ENCODE results near the gene DCC.

Gene DCC

GRCh38 chr18:52340406-52341102, 557 bp downstream of the DCC start:
- TF ChIP-seq, protein P1, sequence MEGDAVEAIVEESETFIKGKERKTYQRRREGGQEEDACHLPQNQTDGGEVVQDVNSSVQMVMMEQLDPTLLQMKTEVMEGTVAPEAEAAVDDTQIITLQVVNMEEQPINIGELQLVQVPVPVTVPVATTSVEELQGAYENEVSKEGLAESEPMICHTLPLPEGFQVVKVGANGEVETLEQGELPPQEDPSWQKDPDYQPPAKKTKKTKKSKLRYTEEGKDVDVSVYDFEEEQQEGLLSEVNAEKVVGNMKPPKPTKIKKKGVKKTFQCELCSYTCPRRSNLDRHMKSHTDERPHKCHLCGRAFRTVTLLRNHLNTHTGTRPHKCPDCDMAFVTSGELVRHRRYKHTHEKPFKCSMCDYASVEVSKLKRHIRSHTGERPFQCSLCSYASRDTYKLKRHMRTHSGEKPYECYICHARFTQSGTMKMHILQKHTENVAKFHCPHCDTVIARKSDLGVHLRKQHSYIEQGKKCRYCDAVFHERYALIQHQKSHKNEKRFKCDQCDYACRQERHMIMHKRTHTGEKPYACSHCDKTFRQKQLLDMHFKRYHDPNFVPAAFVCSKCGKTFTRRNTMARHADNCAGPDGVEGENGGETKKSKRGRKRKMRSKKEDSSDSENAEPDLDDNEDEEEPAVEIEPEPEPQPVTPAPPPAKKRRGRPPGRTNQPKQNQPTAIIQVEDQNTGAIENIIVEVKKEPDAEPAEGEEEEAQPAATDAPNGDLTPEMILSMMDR (IDR thresholded peaks at IDR 0.05; ENCODE audit: control insufficient read depth, insufficient read depth, low read depth, low read length, missing control alignments), result no peak
- no peak overlapping the region for H3K4me3 ChIP-seq (ENCODE audit: control insufficient read depth, low read depth, low read length)

DNA sequence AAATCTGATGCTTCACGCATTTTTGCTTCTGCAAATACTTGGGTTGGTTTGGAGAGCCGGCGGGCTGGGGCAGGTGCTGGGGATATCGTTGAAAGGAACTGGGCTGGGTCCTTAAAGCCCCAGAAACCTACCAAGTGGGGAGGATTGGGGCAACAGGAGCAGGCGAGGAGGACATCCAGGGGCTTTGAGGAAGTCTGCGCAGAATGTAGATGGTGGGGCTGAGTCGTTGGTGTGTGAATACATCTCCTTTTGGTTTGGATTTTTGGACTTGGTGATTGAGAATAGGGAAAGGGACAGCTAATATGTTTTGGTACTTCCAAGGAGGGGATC, 1.1 kb downstream of the DCC start:
- TF ChIP-seq, protein P1 (IDR thresholded peaks at IDR 0.05; ENCODE audit: control insufficient read depth, insufficient read depth, low read depth, low read length, missing control alignments), result no peak
- no peak for DNase-seq (ENCODE audit: low read depth)
- H3K4me3 ChIP-seq (ENCODE audit: control insufficient read depth, low read depth, low read length), result no peak overlapping the region

More at GRCh38 chr18:52340406-52341102, 557 bp downstream of the DCC start:
- DNase-seq (ENCODE audit: low read depth), result no peak

DNA sequence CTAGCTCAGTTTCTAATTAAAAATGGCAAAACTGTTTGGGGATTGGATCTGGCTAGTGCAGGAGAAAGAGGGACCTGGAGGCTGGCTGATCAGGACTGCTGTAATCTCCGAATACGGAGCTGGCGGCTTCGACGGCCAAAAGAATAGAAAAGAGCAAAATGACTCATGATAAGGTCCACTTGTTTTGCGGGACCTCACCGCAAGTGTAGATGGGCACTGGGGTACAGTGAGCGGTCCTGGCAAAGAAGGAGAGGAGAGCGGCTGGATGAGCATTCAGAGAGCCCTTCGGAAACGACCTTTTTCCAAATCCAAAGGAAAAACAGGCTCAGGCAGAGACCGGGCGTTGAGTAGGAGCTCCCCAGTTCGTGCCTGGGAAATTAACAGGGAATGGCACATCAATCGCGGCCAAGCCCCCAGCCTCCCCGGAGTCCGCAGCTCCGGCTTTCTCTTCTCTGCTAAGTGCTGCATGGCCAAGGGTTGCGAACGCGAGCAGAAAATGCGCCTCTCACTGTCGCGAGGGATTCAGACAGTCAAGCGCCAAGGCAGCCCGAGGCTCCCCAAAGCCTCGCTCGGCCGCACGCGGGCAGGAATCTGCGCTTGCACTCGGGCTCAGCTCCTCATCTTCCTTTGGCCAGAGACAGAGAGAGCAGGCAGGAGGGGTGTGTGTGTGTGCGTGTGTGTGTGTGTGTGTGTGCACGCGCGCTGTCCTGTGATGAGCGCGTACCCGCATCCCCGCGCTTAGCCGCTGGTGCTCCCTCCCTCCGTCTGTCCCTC, 1.8 kb downstream of the DCC start:
- DNase-seq (ENCODE audit: low read depth), result no peak
- TF ChIP-seq, protein P1 (IDR thresholded peaks at IDR 0.05; ENCODE audit: control insufficient read depth, insufficient read depth, low read depth, low read length, missing control alignments), result no peak
- no peak overlapping the region for H3K4me3 ChIP-seq (ENCODE audit: control insufficient read depth, low read depth, low read length)

- DNase-seq (ENCODE audit: low read depth), result no peak
- TF ChIP-seq, protein P1 (IDR thresholded peaks at IDR 0.05; ENCODE audit: control insufficient read depth, insufficient read depth, low read depth, low read length, missing control alignments), result no peak
- H3K4me3 ChIP-seq (ENCODE audit: control insufficient read depth, low read depth, low read length), result no peak overlapping the region
Observed at GRCh38 chr18:52342456-52342855, 2.5 kb downstream of the DCC start.

DNA sequence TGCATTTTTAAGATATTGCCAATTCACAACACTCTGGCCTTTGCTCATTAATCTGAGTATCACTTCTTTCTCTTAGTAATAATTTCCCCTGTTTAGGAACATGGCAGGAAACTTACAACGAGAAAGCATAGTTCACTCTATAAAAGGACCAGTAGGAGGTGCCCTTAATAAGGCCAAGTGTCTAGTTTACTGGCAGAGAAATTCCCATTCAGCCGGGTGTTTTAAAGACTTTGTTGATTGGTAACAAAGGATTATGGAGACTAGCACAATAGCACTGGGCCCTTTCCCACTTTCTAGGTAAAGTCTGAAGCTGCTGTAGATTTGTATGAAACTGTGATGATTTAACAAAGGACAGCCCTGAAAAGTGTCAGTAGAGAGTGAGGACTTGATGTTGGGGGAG, 3.1 kb downstream of the DCC start:
- no peak for DNase-seq (ENCODE audit: low read depth)
- TF ChIP-seq, protein P1 (IDR thresholded peaks at IDR 0.05; ENCODE audit: control insufficient read depth, insufficient read depth, low read depth, low read length, missing control alignments), result no peak
- H3K4me3 ChIP-seq (ENCODE audit: control insufficient read depth, low read depth, low read length), result no peak overlapping the region

DNA sequence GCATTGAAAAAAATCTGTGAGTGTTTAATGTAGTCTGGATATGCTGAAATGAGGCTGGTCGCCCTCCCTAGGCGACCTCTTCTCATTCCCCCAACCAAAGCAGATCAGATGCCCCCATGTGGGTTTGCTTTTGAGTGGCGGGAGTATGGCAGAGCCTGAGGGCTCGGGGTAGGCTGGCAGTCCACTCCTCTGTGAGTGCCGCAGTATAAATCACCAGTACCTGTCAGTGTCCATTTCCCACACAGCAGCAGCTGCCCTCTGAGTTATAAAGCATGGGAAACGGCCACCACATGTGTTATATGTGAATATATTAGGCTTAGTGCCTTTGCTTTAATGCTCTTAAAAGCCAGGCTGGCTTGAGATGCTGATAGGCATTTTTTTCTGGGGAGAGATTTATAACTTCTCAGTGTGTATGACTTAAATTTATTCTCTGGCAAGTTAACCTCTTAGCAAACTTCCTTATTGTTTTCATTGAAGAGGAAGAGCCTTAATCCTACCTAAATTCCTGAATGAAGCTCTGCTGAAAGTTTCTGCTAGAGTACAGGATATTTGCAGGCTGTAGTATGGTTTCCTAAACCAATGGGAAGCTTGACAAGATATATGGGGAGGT, 3.8 kb downstream of the DCC start:
- no peak for DNase-seq (ENCODE audit: low read depth)
- TF ChIP-seq, protein P1 (IDR thresholded peaks at IDR 0.05; ENCODE audit: control insufficient read depth, insufficient read depth, low read depth, low read length, missing control alignments), result no peak
- no peak overlapping the region for H3K4me3 ChIP-seq (ENCODE audit: control insufficient read depth, low read depth, low read length)
